H4 (cell line): ENCODE data around the gene CHST8. TPM values are rescaled to one million over a fixed set of nuclear protein-coding genes. Genes with fewer than 3 reads are reported as not detected.
A peak's percentile ranks its signal among the peaks of the same experiment; 100 is the strongest.
"Not testable (repeated sequence)": the region's sequence is repeated elsewhere in the genome, so short reads cannot be mapped to it uniquely, and the experiment has no call there.

Experiments used
- DNase-seq: peaks from one replicate; pipeline ENCODE4 v3.0.0-alpha.2; 2015; ENCODE audit warnings: low spot score
- total RNA-seq: library from RNA; depleted of rRNA; stranded (reverse); fragments of >200 nt; shearing (Covaris generic); gene quantifications from 2 replicates; pipeline ENCODE4 v1.2.3, GENCODE V29; 2014

CHST8 gene
- total RNA-seq, 1 experiment from 2014 or later, result 6.8 TPM

GRCh38 chr19:33641956-33642498, 20.3 kb downstream of the CHST8 start:
- no peak for DNase-seq

- no peak for DNase-seq
Observed at GRCh38 chr19:33644284-33644836, 22.6 kb downstream of the CHST8 start.

GRCh38 chr19:33646306-33646705, 24.6 kb downstream of the CHST8 start:
- DNase-seq, result no peak

- DNase-seq, result no peak
Observed at GRCh38 chr19:33647146-33647545, 25.4 kb downstream of the CHST8 start.

- DNase-seq, result peak; percentile 93
Observed at GRCh38 chr19:33649627-33650305, 28.0 kb downstream of the CHST8 start.

GRCh38 chr19:33653684-33654083, 31.9 kb downstream of the CHST8 start:
- DNase-seq, result no peak

- DNase-seq, result no peak
Observed at GRCh38 chr19:33654840-33655508, 33.2 kb downstream of the CHST8 start.

- DNase-seq, result no peak
Observed at GRCh38 chr19:33659835-33660234, 38.1 kb downstream of the CHST8 start.

GRCh38 chr19:33660410-33661124, 38.8 kb downstream of the CHST8 start:
- DNase-seq, result no peak

- no peak for DNase-seq
Observed at GRCh38 chr19:33661336-33661735, 39.6 kb downstream of the CHST8 start.

GRCh38 chr19:33662391-33663092, 40.8 kb downstream of the CHST8 start:
- DNase-seq, result no peak

GRCh38 chr19:33663316-33663715, 41.6 kb downstream of the CHST8 start:
- not testable (repeated sequence) for DNase-seq

GRCh38 chr19:33664744-33665143, 43.0 kb downstream of the CHST8 start:
- DNase-seq, result no peak

- DNase-seq, result no peak
Observed at GRCh38 chr19:33665776-33666595, 44.2 kb downstream of the CHST8 start.

- DNase-seq, result no peak
Observed at GRCh38 chr19:33667141-33667650, 45.4 kb downstream of the CHST8 start.

- no peak for DNase-seq
Observed at GRCh38 chr19:33667881-33668280, 46.1 kb downstream of the CHST8 start.

- no peak for DNase-seq
Observed at GRCh38 chr19:33668968-33669367, 47.2 kb downstream of the CHST8 start.

GRCh38 chr19:33669376-33669775, 47.6 kb downstream of the CHST8 start:
- DNase-seq, result no peak

- DNase-seq, result no peak
Observed at GRCh38 chr19:33670398-33670797, 48.6 kb downstream of the CHST8 start.

GRCh38 chr19:33671211-33671610, 49.5 kb downstream of the CHST8 start:
- no peak for DNase-seq
